GM18502 (cell line): ENCODE data around the gene POU3F3.

Experiments
- ATAC-seq: cut with Tn5 transposase; IDR thresholded peaks from one replicate; pipeline ENCODE4 v1.9.1; 2021; ENCODE audit warnings: mild to moderate bottlenecking; ENCODE audit not compliant: unreplicated experiment, poor library complexity

Gene POU3F3

GRCh38 chr2:104872866-104873688 lies 19.2 kb downstream of the POU3F3 start:
- ATAC-seq = peak; percentile 90

- peak; percentile 12 for ATAC-seq
These were observed 19.8 kb downstream of the POU3F3 start for GRCh38 chr2:104873689-104874054.

GRCh38 chr2:104874230-104874629 lies 20.3 kb downstream of the POU3F3 start:
- no peak for ATAC-seq

- ATAC-seq = no peak
These were observed 21.3 kb downstream of the POU3F3 start for GRCh38 chr2:104875262-104875661.

GRCh38 chr2:104876606-104877570 lies 23.0 kb downstream of the POU3F3 start:
- ATAC-seq = no peak

- ATAC-seq = no peak
These were observed 25.1 kb downstream of the POU3F3 start for GRCh38 chr2:104878863-104879512.

- ATAC-seq = no peak
These were observed 26.2 kb downstream of the POU3F3 start for GRCh38 chr2:104880076-104880475.

GRCh38 chr2:104883357-104883756 lies 29.4 kb downstream of the POU3F3 start:
- ATAC-seq = no peak

GRCh38 chr2:104885119-104885782 lies 31.3 kb downstream of the POU3F3 start:
- no peak for ATAC-seq

- ATAC-seq = no peak
These were observed 33.8 kb downstream of the POU3F3 start for GRCh38 chr2:104887676-104888075.

- no peak for ATAC-seq
These were observed 34.8 kb downstream of the POU3F3 start for GRCh38 chr2:104888489-104889258.

- ATAC-seq = peak; percentile 71
These were observed 35.5 kb downstream of the POU3F3 start for GRCh38 chr2:104889291-104889959.

GRCh38 chr2:104889960-104890684 lies 36.2 kb downstream of the POU3F3 start:
- ATAC-seq = no peak

- no peak for ATAC-seq
These were observed 36.8 kb downstream of the POU3F3 start for GRCh38 chr2:104890685-104891069.

- no peak for ATAC-seq
These were observed 37.2 kb downstream of the POU3F3 start for GRCh38 chr2:104891145-104891544.

GRCh38 chr2:104896446-104896845 lies 42.5 kb downstream of the POU3F3 start:
- ATAC-seq = no peak

GRCh38 chr2:104897515-104898184 lies 43.7 kb downstream of the POU3F3 start:
- ATAC-seq = no peak

- no peak for ATAC-seq
These were observed 46.7 kb downstream of the POU3F3 start for GRCh38 chr2:104900608-104901007.
